NK-92 (cell line): ENCODE results near the gene SGCG.
"Not testable (repeated sequence)": the region's sequence is repeated elsewhere in the genome, so short reads cannot be mapped to it uniquely, and the experiment has no call there.

Experiments
- DNase-seq: peaks from one replicate; lab custom pipeline; 2025; ENCODE audit not compliant: unreplicated experiment; lab: John Stamatoyannopoulos, UW

The SGCG gene

DNA sequence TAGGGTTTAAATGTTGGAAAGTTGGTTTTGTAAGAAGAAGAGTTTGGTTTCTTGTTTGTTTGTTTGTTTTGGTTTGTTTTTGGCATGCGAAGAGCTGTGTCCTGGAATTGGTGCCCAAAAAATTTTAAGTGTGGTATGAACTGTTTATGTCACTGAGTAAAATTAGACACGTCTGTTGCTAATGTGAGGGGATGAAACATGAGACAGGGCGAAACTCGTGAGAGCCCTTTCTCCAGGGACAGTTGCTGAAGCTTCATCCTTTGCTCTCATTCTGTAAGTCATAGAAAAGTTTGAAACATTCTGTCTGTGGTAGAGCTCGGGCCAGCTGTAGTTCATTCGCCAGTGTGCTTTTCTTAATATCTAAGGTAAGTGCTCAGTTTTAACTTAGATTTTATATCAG is at the start of gene SGCG:
Gene SGCG, plus strand, starts transcription at position 269 of the 400 bp plus-strand sequence. CDS start 22,716 bp downstream, outside the sequence.
- no peak for DNase-seq

GRCh38 chr13:23134542-23134941 is 46.2 kb upstream of the SGCG start:
- DNase-seq = no peak

- DNase-seq = no peak
These were observed 40.3 kb upstream of the SGCG start for GRCh38 chr13:23140492-23140891.

- DNase-seq = no peak
These were observed 38.8 kb upstream of the SGCG start for GRCh38 chr13:23141964-23142363.

GRCh38 chr13:23142607-23143006 is 38.2 kb upstream of the SGCG start:
- DNase-seq = not testable (repeated sequence)

GRCh38 chr13:23144431-23144830 is 36.3 kb upstream of the SGCG start:
- DNase-seq = no peak

GRCh38 chr13:23146006-23146405 is 34.8 kb upstream of the SGCG start:
- DNase-seq = no peak

DNA sequence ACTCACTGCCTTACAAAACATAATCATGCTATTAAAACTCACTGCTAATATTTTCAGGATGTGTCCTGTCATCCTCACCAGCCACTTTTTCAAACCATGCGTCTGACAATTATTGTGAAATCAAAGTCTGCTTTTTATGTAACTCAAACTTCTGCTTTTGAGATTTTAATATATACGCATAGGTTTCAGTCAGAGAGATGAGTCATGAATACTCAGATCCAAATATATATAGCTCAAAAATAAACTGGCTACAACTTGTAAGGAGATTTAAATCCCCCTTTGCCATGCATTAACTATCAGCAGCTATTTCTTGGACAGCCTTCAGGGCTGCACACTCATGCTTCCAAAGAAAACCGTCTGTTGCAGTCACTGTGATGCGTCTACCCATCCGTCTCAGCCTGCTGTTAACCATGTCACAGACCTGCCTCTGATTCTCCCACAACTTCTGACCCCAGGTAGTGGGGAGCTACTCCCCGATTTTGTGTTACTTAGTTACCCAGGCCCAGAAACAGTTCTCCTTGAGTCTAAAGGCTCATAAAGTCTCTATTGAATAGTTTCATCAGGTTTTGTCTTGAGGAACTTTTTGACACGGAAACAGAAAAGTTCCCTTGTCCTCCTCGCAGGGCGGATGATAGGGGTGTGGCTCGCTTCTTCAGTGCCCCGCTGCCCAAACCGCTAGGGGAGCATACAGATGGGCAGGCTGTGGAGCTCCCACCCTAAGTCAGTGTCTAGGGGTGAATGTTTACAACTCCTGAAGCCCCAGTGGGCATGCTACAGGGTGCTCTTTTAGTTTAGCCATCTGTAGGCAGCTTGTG is 33.8 kb upstream of the SGCG start:
- DNase-seq = no peak

GRCh38 chr13:23147827-23148226 is 33.0 kb upstream of the SGCG start:
- DNase-seq = no peak

GRCh38 chr13:23157781-23158180 is 23.0 kb upstream of the SGCG start:
- DNase-seq = no peak

GRCh38 chr13:23159205-23159759 is 21.5 kb upstream of the SGCG start:
- no peak for DNase-seq

- no peak for DNase-seq
These were observed 20.8 kb upstream of the SGCG start for GRCh38 chr13:23159760-23160637.

DNA sequence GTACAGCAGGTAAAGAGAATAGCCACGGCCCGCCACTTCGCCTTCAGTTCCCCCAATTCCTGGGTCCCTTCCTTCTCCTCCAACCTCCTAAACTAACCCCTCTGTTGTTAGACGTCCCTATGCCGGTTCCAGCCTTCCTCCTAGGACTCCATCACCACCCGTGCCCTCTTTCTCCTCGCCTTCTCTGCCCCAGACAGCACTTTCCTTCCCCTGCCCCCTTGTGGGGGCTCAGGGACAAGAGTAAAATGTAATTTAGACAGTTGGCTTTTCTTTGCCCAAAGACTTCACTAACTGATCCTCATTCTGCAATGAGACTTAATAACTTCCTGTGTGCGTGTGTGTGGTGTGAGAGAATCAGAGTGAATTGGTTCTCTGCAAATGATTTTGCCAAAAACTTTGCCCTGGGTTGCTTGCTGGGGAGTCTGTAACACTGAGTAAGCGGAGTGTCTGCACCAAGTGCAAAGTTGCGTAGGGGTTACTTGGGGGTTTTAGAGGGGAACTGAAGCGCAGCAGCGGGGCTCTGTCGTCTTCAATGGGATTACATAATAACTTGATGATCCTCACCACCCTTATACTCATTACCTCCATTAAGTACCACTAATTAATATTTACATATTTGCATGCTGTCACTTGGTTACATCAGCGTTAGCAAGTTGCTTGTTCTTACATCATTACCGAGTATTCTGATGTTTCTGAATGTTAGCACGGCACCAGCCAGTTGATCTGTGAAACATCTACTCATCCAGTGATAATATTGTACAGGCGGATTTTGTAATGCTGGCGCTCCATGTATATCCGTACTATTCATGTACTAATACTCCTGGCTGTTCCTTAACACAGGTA is 19.9 kb upstream of the SGCG start:
- no peak for DNase-seq

DNA sequence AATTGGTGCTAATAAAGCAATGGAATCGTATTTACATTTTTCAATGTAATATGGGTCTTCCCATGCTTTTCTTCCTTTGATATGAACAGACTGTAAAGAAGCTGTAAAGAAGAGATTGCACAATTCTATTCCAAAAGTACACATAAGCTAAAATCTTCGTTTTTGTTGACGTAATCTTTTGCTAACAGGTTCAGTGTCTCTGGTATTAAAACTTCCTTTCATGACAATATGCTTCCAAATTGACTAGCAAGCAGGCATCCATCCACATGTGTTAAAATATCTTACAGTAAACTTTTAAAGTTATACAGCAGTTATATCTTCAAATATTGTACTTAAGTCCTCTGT is 19.3 kb upstream of the SGCG start:
- no peak for DNase-seq

DNA sequence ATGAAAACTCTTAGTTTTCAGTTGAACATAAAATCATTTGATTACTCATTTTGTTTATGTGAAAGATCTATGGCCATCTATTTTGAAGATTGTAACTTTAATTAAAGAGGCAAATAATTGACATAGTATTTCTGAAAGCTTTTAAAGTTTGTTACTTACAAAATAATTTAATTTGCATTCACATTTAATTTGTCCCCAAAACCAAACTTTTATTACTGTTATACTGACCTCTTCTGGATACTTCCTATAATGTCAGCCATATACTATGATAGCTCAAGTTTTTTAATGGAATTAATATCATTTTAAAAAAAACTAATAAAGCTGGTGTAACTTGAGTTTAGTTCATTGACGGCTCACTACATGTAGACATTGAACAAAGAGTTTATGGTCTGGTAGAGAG is 4.9 kb upstream of the SGCG start:
- no peak for DNase-seq

GRCh38 chr13:23182142-23182541 is 1.4 kb downstream of the SGCG start:
- no peak for DNase-seq

GRCh38 chr13:23183292-23183691 is 2.5 kb downstream of the SGCG start:
- DNase-seq = no peak

DNA sequence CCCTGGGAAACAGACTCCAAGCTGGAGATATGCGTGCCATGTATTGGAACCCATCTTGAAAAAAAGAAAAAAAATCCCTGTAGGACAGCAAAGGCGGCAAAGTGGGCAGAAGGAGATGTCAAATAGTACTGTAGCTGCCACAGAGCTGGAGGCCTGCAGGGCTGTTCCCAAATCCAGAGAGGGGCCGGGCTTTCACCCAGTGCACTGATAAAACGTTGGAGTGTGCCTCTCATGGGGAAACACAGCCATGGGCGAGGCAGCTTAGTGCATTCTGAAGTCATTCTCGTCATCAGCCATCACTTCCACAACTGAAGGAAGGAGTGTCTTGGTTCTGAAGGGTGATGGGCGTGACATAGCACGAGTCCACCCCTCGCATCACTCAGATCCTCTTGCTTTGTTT is 4.8 kb downstream of the SGCG start:
- no peak for DNase-seq

DNA sequence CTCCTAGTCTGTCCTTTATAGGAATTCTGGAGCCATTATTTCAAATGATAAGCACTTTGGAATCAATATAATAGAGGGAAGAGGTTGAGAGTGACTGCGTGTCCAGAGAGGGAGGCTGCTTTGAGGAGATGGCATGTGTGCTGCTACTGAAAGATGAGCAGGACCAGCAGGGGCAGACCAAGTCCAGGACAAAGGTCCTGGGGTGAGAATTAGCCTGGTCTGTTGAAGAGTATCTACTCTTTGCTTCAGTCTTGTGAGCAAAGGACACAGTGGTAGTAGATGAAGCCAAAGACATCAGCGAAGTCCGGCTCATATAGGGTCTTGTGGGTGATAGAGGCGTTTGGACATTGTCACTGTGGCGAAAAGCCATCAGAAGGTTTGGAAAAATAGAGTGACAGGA is 21.1 kb downstream of the SGCG start:
- DNase-seq = no peak

DNA sequence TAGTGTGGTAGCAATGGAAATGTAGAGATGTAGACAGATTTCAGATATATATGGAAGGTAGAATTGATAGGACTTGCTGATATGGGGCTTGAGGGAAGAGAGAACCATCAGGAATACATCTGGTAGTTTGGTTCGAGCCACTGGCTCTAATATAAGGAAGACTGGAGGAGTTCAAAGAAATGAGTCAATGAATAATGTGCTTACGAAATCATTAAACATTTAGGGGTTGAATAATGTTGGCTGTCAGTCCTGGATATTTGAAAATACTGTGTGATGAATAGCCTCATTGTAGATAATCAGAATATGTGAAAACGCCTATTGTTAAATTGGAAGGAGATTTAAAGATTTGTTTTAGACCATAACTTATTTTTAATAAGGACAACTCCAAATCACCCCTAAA is 21.6 kb downstream of the SGCG start:
- DNase-seq = no peak

DNA sequence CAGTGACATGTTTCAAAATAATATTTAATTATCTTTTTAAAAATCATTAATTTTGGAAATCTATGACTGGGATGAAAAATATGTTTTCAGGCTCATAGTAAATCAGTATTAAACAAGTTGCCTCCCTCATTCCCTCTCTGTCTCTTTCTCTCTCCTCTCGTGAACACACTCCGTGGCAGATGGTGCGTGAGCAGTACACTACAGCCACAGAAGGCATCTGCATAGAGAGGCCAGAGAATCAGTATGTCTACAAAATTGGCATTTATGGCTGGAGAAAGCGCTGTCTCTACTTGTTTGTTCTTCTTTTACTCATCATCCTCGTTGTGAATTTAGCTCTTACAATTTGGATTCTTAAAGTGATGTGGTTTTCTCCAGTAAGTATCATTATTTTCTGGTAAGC is 22.7 kb downstream of the SGCG start:
- no peak for DNase-seq
